GM12865 (cell line): ENCODE data around the gene ABHD12.
A peak's percentile ranks its signal among the peaks of the same experiment; 100 is the strongest.

Source experiments
- DNase-seq: peaks from one replicate; pipeline ENCODE4 v3.0.0; 2010; ENCODE audit warnings: low read depth
- H3K4me3 ChIP-seq: 2 replicates; pipeline ENCODE4 v1.5.1; 2011; ENCODE audit warnings: mild to moderate bottlenecking, low read depth, low read length, control low read depth
- CTCF ChIP-seq: IDR thresholded peaks from 2 replicates; pipeline ENCODE4 v1.5.1; 2011; ENCODE audit warnings: low read length, control low read depth, low read depth, inconsistent platforms; ENCODE audit not compliant: insufficient read depth; ENCODE audit errors: missing control alignments

Gene ABHD12

GRCh38 chr20:25397821-25398220, 7.2 kb upstream of the ABHD12 start:
- H3K4me3 ChIP-seq: no peak overlapping the region
- DNase-seq: no peak
- no peak for TF ChIP-seq CTCF

GRCh38 chr20:25397096-25397495, 6.5 kb upstream of the ABHD12 start:
- peak; percentile 21 for DNase-seq
- TF ChIP-seq CTCF: no peak
- H3K4me3 ChIP-seq: no peak overlapping the region

- DNase-seq: peak; percentile 11
- no peak overlapping the region for H3K4me3 ChIP-seq
- no peak for TF ChIP-seq CTCF
Observed at GRCh38 chr20:25394996-25395395, 4.4 kb upstream of the ABHD12 start.

GRCh38 chr20:25394276-25394675, 3.6 kb upstream of the ABHD12 start:
- H3K4me3 ChIP-seq: no peak overlapping the region
- DNase-seq: no peak
- TF ChIP-seq CTCF: no peak

- DNase-seq: peak; percentile 30
- peak overlapping the region; percentile 98 for H3K4me3 ChIP-seq
- no peak for TF ChIP-seq CTCF
Observed at GRCh38 chr20:25389858-25390537, 637 bp downstream of the ABHD12 start.

GRCh38 chr20:25389401-25389857, 1.2 kb downstream of the ABHD12 start:
- H3K4me3 ChIP-seq: peak overlapping the region; percentile 98
- TF ChIP-seq CTCF: no peak
- DNase-seq: peak; percentile 42
